NT2/D1 (cell line): ENCODE data around the gene PRKG1.
"Not testable (repeated sequence)": the region's sequence is repeated elsewhere in the genome, so short reads cannot be mapped to it uniquely, and the experiment has no call there.

Experiments used
- DNase-seq: peaks from one replicate; pipeline ENCODE4 v3.0.0-alpha.2; 2011; ENCODE audit warnings: low read depth, low spot score
- H3K27me3 ChIP-seq: 2 replicates; pipeline ENCODE4 v1.6.0; 2011; ENCODE audit warnings: mild to moderate bottlenecking; ENCODE audit not compliant: insufficient read length, insufficient read depth
- H3K36me3 ChIP-seq: 2 replicates; pipeline ENCODE4 v1.6.1; 2011; ENCODE audit warnings: mild to moderate bottlenecking, low read length, mixed read lengths; ENCODE audit not compliant: insufficient read depth, insufficient read length
- H3K4me1 ChIP-seq: 2 replicates; pipeline ENCODE4 v1.5.1; 2011; ENCODE audit not compliant: insufficient read depth, insufficient read length
- H3K4me3 ChIP-seq: 2 replicates; pipeline ENCODE4 v1.5.1; 2011; ENCODE audit warnings: low read depth; ENCODE audit not compliant: insufficient read length
- H3K9ac ChIP-seq: 2 replicates; pipeline ENCODE4 v1.6.0; 2011; ENCODE audit warnings: low read depth; ENCODE audit not compliant: insufficient read length
- H3K9me3 ChIP-seq: 2 replicates; pipeline ENCODE4 v1.5.1; 2011; ENCODE audit warnings: mild to moderate bottlenecking, low read length; ENCODE audit not compliant: insufficient read depth
- SUZ12 ChIP-seq: IDR thresholded peaks from 2 replicates; pipeline ENCODE4 v1.6.1; 2011; ENCODE audit not compliant: insufficient read length, insufficient read depth; ENCODE audit errors: extremely low read depth
- YY1 ChIP-seq: IDR thresholded peaks from 2 replicates; pipeline ENCODE4 v1.6.1; 2011; ENCODE audit not compliant: insufficient read length, insufficient read depth
- ZNF274 ChIP-seq: IDR thresholded peaks from 2 replicates; pipeline ENCODE4 v1.6.1; 2011; ENCODE audit warnings: mild to moderate bottlenecking, low read depth, low read length

Gene PRKG1

GRCh38 chr10:51196508-51197175 is 122.4 kb downstream of the PRKG1 start:
- H3K4me3 ChIP-seq: no peak overlapping the region
- H3K9ac ChIP-seq: no peak overlapping the region
- no peaks in the 10 kb centered on the region for H3K9me3 ChIP-seq
- no peaks in the 10 kb centered on the region for H3K27me3 ChIP-seq
- no peak for DNase-seq
- no peaks in the 10 kb centered on the region for H3K36me3 ChIP-seq
- TF ChIP-seq ZNF274 (no peak), SUZ12 (no peak), YY1 (no peak)
- H3K4me1 ChIP-seq: no peaks in the 10 kb centered on the region

GRCh38 chr10:51198170-51198569 is 123.9 kb downstream of the PRKG1 start:
- Histone ChIP-seq H3K36me3 (no peaks in the 10 kb centered on the region), H3K9me3 (no peaks in the 10 kb centered on the region), H3K4me1 (no peaks in the 10 kb centered on the region), H3K9ac (no peak overlapping the region), H3K4me3 (no peak overlapping the region), H3K27me3 (no peaks in the 10 kb centered on the region)
- DNase-seq: no peak
- TF ChIP-seq YY1 (no peak), SUZ12 (no peak), ZNF274 (no peak)

- Histone ChIP-seq H3K4me1 (no peaks in the 10 kb centered on the region), H3K27me3 (no peaks in the 10 kb centered on the region), H3K36me3 (no peaks in the 10 kb centered on the region), H3K9ac (no peak overlapping the region), H3K9me3 (no peaks in the 10 kb centered on the region), H3K4me3 (no peak overlapping the region)
- DNase-seq: no peak
- no peak for TF ChIP-seq YY1
- TF ChIP-seq ZNF274: no peak
- no peak for TF ChIP-seq SUZ12
Observed at GRCh38 chr10:51201947-51202346, 127.7 kb downstream of the PRKG1 start.

- DNase-seq: no peak
- Histone ChIP-seq H3K27me3 (no peaks in the 10 kb centered on the region), H3K9me3 (no peaks in the 10 kb centered on the region), H3K4me1 (no peaks in the 10 kb centered on the region), H3K36me3 (no peaks in the 10 kb centered on the region), H3K4me3 (no peak overlapping the region), H3K9ac (no peak overlapping the region)
- TF ChIP-seq YY1: no peak
- TF ChIP-seq ZNF274: no peak
- TF ChIP-seq SUZ12: no peak
Observed at GRCh38 chr10:51203359-51203758, 129.1 kb downstream of the PRKG1 start.

GRCh38 chr10:51204066-51204465 is 129.8 kb downstream of the PRKG1 start:
- Histone ChIP-seq H3K9ac (no peak overlapping the region), H3K4me1 (no peaks in the 10 kb centered on the region), H3K27me3 (no peaks in the 10 kb centered on the region), H3K9me3 (no peaks in the 10 kb centered on the region), H3K4me3 (no peak overlapping the region), H3K36me3 (no peaks in the 10 kb centered on the region)
- TF ChIP-seq ZNF274 (no peak), YY1 (no peak), SUZ12 (no peak)
- no peak for DNase-seq

- Histone ChIP-seq H3K36me3 (no peaks in the 10 kb centered on the region), H3K4me3 (no peak overlapping the region), H3K9me3 (no peaks in the 10 kb centered on the region), H3K27me3 (no peaks in the 10 kb centered on the region), H3K9ac (no peak overlapping the region), H3K4me1 (no peaks in the 10 kb centered on the region)
- TF ChIP-seq YY1: no peak
- no peak for TF ChIP-seq ZNF274
- no peak for TF ChIP-seq SUZ12
- no peak for DNase-seq
Observed at GRCh38 chr10:51204701-51205100, 130.4 kb downstream of the PRKG1 start.

- DNase-seq: no peak
- no peaks in the 10 kb centered on the region for H3K36me3 ChIP-seq
- H3K4me3 ChIP-seq: no peak overlapping the region
- H3K9ac ChIP-seq: no peak overlapping the region
- no peaks in the 10 kb centered on the region for H3K4me1 ChIP-seq
- TF ChIP-seq SUZ12 (no peak), ZNF274 (no peak)
- no peaks in the 10 kb centered on the region for H3K27me3 ChIP-seq
- no peaks in the 10 kb centered on the region for H3K9me3 ChIP-seq
Observed at GRCh38 chr10:51206500-51206899, 132.2 kb downstream of the PRKG1 start.

GRCh38 chr10:51212937-51213336 is 138.7 kb downstream of the PRKG1 start:
- not testable (repeated sequence) for H3K4me3 ChIP-seq, H3K9ac ChIP-seq, H3K9me3 ChIP-seq

More at GRCh38 chr10:51212937-51213336, 138.7 kb downstream of the PRKG1 start:
- not testable (repeated sequence) for H3K4me1 ChIP-seq, DNase-seq, H3K27me3 ChIP-seq, H3K36me3 ChIP-seq
